ENCODE measurements around the gene ZMYM5.
A peak's percentile ranks its signal among the peaks of the same experiment; 100 is the strongest.
"Not testable (repeated sequence)": the region's sequence is repeated elsewhere in the genome, so short reads cannot be mapped to it uniquely, and the experiment has no call there.

Gene ZMYM5

DNA sequence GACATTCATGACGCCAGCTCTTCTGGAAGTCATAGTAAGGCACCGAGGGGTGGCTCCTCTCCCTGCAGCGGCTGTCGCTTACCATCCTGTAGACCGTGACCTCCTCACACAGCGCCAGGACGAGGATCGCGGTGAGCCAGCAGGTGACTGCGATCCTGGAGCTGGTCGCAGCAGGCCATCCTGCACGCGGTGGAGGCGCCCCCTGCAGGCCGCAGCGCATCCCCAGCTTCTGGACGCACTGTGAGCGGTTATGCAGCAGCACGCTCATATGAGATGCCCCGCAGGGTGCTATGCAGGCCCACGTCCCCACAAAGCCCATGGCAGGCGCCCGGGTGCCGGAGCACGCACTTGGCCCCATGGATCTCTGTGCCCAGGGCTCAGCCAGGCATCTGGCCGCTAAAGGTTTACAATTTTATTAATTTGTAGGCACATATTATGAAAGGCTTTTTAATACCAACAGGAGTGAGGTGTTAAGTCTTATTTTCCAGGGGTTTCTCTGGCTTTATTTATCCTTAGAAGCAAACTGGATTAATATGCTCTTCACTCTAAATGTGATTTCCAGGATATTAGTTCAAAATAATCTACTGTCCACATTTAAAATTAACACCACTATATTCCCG is 45.1 kb downstream of the ZMYM5 start:
- DNase-seq, result no peak

DNA sequence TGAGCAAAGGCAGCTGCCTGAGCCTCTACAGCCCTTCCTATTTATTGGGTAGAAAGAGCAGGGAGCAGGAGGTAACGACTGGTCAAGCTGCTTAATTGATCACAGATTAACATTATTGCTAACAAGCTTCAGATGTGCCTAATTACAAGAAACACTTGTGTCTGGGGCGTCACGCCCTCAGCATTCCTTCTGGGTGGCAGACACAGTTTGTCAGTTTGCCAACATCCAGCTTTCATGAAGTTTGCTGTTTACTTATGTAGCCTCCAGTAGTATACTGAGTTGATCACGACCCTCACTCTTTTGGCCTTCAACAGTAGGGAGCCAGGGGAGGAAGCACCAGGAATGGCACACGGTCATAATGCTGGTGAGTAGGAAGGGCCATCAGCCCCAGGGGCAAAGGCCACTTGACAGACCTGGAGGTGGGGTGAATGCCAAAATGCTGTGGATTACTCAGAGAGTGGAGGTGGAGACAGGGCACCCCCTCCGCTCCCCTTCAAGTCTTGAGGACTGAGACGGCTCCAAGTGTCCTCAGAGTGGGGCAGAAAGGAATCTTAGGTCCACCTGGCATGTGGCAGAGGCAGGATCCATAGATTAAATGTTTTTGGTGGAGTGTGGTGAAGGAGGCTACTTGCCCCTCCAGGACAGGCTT is 45.8 kb downstream of the ZMYM5 start:
- no peak for DNase-seq

DNA sequence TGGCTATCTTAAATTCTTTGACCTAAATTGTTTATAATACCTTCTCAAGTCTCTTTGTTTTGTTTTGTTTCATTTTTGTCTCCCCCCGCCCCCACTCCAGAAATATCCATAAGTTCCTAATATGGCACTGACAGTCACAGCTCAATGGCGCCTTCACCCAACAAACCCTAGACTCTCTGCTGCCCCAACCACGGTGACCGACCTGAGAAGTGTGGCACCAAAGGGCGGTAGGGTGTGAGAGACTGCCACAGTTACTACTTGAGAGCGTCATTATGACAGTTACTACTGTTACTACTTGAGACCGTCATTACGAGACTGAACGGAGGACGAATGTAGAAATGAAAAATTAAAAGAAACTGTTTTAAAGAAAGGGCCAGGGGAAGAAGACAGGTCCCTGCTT is 46.3 kb downstream of the ZMYM5 start:
- DNase-seq, result no peak

DNA sequence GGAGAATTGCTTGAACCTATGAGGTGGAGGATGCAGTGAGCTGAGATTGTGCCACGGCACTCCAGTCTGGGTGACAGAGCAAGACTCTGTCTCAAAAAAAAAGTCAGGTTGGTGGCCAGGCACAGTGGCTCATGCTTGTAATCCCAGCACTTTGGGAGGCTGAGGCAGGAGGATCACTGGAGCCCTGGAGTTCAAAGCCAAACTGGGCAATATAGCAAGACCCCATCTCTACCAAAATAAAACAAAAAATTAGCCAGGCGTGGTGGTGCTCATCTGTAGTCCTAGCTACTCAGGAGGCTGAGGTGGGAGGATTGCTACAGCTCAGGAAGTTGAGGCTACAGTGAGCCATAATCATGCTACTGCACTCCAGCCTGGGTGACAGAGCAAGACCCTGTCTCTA is 47.6 kb downstream of the ZMYM5 start:
- not testable (repeated sequence) for DNase-seq

DNA sequence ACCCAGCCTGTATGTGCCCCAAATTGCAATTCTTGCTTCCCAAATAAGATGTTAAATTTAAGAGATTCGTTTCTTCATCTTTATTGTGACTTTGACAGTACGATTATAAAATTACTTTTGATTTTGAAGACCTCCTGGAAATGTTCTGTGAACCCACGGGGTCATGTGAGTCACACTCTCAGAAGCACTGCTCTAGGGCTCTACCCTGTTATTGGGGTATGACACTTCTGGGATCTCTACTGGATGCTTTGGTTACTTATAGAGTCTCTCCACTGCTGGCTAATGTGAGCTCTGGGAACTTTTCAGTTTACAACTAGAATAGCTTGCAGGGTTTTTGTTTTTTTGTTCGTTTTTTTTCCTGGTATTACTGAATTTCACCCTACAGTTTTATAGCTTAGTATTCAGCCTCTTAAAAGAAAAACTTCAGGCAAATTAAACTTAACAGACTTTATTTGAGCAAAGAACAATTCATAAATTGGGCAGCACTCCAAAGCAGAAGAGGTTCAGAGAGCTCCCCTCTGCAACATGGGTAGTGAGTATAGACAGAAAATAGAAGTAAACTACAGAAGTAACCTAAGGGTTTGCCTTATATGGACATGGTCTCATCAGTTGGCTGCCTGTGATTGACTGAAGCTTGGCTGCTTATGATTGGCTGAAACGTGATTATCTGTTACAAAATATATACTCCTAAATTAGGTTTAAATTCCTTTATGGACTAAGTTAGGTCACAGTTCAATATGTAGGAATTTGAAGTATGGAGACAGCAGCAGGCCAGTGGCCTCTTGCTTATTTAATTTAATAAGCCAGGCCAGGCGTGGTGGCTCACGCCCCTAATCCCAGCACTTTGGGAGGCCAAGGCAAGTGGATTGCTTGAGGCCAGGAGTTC is 52.2 kb downstream of the ZMYM5 start:
- DNase-seq, result no peak

DNA sequence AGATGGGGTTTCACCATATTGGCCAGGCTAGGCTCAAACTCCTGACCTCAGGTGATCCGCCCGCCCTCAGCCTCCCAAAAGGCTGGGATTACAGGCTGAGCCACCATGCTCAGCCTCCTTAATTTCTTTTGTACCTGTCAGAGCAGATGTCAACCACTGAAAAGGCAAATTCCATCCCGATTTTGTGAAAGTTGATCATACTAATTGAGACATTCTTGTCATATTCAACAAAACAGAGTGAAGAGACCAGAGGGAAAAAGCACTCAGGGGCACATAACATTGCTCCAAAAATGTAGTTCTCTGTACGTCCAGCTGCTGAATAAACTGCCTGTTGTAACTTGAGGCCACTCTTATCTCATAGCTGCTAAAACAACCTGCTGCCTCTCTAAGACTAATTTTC is 53.3 kb downstream of the ZMYM5 start:
- no peak for DNase-seq

DNA sequence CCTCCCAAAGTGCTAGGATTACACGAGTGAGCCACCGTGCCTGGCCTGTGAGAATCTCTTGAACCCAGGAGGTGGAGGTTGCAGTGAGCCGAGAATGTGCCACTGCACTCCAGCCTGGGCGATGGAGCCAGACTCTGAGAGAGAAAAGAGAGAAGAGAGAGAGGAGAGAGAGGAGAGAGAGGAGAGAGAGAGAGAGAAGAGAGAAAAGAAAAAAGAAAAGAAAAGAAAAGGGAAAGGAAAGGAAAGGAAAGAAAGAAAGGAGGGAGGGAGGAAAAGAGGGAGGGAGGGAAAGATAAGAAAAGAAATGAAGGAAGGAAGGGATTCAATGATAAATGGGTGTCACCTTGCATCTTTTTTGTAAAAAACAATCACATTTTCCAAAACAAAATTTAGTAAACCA is 57.7 kb downstream of the ZMYM5 start:
- no peak for DNase-seq

DNA sequence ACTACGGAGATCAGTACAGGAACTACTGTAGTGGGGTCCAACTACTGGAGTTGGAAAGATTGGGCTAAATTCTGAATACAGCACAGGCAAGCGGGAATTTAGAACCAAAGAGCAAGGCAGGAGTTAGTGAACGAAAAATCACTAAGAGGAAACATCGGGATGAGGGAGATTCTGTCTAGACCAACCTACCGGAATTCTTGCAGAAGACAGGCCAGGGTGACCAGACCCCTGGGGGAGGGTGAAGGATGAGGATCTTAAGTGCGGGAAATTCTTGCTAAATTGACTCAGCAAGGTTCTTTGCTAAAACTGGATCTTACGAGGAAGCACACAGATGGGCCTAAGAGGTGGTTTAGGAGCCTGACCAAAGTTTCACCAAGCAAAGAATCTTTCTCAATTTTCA is 67.5 kb downstream of the ZMYM5 start:
- DNase-seq, result no peak

DNA sequence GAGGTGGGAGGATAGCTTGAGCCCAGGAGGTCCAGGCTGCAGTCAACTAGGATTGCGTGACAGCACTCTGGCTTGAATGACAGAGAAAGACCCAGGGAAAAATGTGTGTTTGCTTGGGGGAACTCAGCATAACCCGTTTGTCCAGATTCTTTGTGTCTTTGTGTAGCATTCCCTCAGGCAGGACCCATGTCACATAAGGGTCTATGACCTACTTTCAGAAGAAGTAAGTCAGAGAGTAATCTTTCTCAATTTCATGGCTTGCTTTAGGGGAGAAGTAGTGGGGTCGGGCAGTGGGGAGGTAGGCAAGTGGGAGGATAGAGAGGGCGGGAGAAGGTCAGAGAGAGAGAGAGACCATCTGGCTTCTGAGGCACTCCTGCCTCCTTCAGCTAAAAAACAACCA is 68.8 kb downstream of the ZMYM5 start:
- no peak for DNase-seq

DNA sequence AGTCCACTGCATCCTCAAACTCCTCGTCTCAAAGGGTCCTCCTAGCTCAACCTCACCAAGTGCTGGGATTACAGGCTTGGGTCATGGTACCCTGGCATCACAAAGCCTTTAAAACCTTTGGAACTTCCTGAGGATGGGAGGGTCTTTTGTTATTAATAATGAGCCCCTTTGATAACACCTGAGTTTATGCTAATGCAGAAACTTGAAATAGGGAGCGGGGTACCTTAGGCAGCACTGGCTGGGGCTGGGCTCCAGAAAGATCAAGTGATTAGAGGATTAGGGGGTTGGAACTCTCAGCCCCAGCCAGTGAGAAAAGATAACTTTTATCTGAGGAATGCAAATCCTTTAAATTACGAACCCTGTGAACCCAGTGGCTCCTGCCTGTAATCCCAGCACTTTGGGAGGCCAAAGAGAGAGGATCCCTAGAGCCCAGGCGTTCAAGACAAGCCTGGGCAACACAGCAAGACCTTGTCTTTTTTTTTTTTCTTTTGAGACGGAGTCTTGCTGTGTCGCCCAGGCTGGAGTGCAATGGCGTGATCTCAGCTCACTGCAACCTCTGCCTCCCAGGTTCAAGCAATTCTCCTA is 71.4 kb downstream of the ZMYM5 start:
- DNase-seq, result no peak

DNA sequence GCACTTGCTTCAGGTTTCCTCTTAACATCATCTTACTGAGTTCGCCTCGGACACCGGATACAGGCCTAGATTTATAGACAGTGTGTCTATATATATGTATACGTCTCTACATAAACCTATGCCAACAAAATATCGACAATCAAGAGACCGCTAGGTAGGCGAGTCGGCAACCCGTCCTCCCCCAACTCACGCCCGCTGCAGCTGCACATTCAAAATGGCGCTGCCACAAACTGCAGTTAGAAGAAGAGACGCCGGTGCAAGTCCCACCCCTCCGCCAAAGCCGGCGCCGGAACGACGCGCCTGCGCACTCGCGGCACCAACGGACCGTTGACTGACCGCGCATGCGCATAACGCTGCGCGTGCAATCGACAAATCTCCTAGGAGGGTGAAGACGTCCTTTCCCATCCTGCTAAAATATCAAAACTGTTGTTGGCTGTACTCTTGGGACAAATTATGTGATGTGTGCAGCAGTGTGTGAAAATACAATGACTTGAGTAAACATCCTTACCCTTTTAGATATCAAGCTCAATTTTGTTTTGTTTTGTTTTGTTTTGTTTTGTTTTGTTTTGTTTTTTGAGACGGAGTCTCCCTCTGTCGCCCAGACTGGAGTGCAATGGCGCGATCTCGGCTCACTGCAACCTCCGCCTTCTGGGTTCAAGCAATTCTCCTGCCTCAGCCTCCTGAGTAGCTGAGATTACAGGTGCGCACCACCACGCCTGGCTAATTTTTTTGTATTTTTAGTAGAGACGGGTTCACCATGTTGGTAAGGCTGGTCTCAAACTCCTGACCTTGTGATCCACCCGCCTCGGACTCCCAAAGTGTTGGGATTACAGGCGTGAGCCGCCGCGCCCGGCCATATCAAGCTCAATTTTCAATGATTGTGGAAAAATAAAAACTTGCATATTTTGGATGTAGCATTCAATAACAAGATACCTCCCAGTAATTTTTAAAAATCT is 80.4 kb downstream of the ZMYM5 start, which contains the start of gene PSPC1:
PSPC1 (minus strand) TSS at position 219 of the 956 bp plus-strand sequence; CDS start at position 31, 188 bp downstream.
- DNase-seq, result peak; percentile 70

DNA sequence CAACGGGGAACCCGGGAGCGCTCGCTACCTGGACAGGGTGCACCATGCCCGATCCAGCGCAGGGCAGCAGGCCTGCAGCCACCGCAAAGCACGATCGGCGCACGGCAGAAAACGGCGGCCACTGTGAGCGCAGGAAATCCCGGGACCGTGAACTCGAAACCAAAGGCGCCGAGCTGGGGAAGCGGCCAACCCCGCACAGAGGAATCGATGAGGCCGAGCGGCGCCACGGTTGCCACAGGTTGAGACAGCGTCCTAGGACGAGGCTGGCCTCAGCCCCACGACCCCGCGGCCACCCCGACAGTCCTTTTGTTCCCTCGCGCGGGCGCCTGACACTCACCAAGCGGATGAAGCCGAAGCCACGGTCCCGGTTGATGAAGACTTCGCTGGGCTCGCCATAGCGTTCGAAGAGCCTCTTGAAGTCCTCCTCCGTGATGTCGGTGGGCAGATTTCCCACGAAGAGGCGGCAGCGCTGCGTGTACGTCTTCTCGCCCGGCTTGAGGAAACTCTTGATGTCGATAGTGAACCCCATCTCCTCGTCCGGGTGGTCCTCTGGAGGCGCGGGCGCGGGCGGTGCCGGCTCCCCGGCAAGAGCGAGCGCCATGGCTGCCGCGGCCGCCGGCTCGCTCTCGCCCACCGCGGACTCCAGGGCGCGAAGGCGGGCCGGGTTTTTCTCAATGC is 81.3 kb downstream of the ZMYM5 start:
- DNase-seq, result no peak

DNA sequence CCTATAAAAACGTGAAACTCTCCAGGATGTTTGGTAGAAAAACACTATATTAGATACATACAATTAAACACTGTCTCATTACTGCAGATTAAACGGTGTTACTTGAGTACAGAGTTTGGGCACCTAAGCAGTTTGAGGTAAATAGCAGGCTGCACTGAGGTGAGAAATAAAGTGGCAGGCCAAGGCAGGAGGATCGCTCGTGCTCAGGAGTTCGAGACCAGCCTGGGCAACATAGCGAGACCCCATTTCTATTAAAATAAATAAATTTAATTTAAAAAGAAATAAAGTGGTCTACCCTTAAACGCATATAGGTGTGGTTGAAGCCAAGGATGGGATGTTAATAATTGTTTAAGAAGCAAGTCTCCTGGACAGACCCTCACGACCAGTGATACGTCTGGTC is 81.9 kb downstream of the ZMYM5 start:
- DNase-seq, result no peak

DNA sequence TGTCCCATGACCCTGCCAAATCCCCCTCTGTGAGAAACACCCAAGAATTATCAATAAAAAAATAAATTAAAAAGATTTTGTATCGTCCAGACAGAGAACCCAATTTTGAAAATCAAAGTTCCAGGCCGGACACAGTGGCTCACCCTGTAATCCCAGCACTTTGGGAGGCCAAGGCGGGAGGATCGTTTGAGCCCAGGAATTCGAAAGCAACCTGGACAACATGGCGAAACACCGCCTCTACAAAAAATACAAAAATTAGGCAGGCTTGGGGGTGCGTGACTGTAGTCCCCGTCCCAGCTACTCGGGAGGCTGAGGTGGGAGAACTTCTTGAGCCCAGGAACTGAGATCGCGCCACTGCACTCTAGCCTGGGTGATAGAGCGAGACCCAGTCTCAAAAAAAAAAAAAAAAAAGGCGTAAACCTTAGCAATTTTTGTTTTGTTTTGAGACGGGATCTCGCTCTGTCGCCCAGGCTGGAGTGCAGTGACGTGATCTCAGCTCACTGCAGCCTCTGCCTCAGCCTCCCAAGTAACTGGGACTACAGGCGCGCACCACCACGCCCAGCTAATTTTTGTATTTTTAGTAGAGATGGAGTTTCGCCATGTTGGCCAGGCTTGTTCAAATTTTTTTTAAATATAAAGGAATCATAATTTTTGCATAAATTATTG is 82.6 kb downstream of the ZMYM5 start:
- not testable (repeated sequence) for DNase-seq
